Endothelial cell (in vitro differentiated cells): ENCODE data around the gene TUBA3C. TPM values are rescaled to one million over a fixed set of nuclear protein-coding genes. Genes with fewer than 3 reads are reported as not detected.

Experiments used
- DNase-seq: peaks from one replicate; pipeline ENCODE4 v3.0.0; 2021; ENCODE audit warnings: low spot score
- H3K27ac Mint-ChIP-seq: one replicate; pipeline ENCODE4 v1.8.0; 2021; ENCODE audit warnings: mixed read lengths, inconsistent platforms; ENCODE audit not compliant: unreplicated experiment
- H3K27me3 Mint-ChIP-seq: one replicate; pipeline ENCODE4 v1.8.0; 2021; ENCODE audit warnings: mild to moderate bottlenecking, moderate library complexity, mixed read lengths, inconsistent platforms; ENCODE audit not compliant: unreplicated experiment
- H3K36me3 Mint-ChIP-seq: one replicate; pipeline ENCODE4 v1.8.0; 2021; ENCODE audit warnings: mild to moderate bottlenecking, low read depth, mixed read lengths, inconsistent platforms; ENCODE audit not compliant: unreplicated experiment
- H3K4me1 Mint-ChIP-seq: one replicate; pipeline ENCODE4 v1.8.0; 2021; ENCODE audit warnings: mild to moderate bottlenecking, mixed read lengths, inconsistent platforms; ENCODE audit not compliant: unreplicated experiment
- H3K4me3 Mint-ChIP-seq: one replicate; pipeline ENCODE4 v1.8.0; 2021; ENCODE audit warnings: mild to moderate bottlenecking, mixed read lengths, inconsistent platforms; ENCODE audit not compliant: unreplicated experiment
- H3K9me3 Mint-ChIP-seq: one replicate; pipeline ENCODE4 v1.8.0; 2021; ENCODE audit warnings: mixed read lengths, inconsistent platforms; ENCODE audit not compliant: unreplicated experiment
- CTCF ChIP-seq: fragments of 200-600 bp; sonication (generic); IDR thresholded peaks from one replicate; pipeline ENCODE4 v1.5.0; 2021; ENCODE audit warnings: antibody characterized with exemption; ENCODE audit not compliant: unreplicated experiment
- total RNA-seq: library from RNA; stranded (reverse); fragmentation: NEBNext Ultra II Directional; extraction: Animal tissue kit (Norgen Biotek cat#: 25700); gene quantifications from one replicate; pipeline ENCODE4 v1.2.1, GENCODE V29; 2021; ENCODE audit not compliant: unreplicated experiment

TUBA3C gene
- total RNA-seq, 1 donor from 2014 or later: not detected

- Mint-ChIP-seq H3K4me1 (no peaks in the 10 kb centered on the region), H3K27me3 (peaks cover 40% of the 10 kb centered on the region), H3K36me3 (peaks cover 15% of the 10 kb centered on the region), H3K27ac (no peak overlapping the region), H3K9me3 (peaks cover 36% of the 10 kb centered on the region), H3K4me3 (no peak overlapping the region)
- DNase-seq: no peak
- TF ChIP-seq CTCF: no peak
Measured at GRCh38 chr13:19153782-19154450, 27.7 kb downstream of the TUBA3C start.

GRCh38 chr13:19152403-19152802, 29.2 kb downstream of the TUBA3C start:
- peaks cover 32% of the 10 kb centered on the region for H3K27me3 Mint-ChIP-seq
- H3K36me3 Mint-ChIP-seq: peaks cover 9% of the 10 kb centered on the region
- no peak for DNase-seq
- peaks cover 32% of the 10 kb centered on the region for H3K9me3 Mint-ChIP-seq
- no peak overlapping the region for H3K4me3 Mint-ChIP-seq
- no peaks in the 10 kb centered on the region for H3K4me1 Mint-ChIP-seq
- no peak for TF ChIP-seq CTCF
- H3K27ac Mint-ChIP-seq: no peak overlapping the region

GRCh38 chr13:19151581-19152263, 29.9 kb downstream of the TUBA3C start:
- TF ChIP-seq CTCF: no peak
- Mint-ChIP-seq H3K9me3 (peaks cover 35% of the 10 kb centered on the region), H3K27ac (peak overlapping the region; percentile 48), H3K27me3 (peaks cover 27% of the 10 kb centered on the region), H3K36me3 (peaks cover 9% of the 10 kb centered on the region), H3K4me3 (no peak overlapping the region), H3K4me1 (no peaks in the 10 kb centered on the region)
- no peak for DNase-seq

- no peak overlapping the region for H3K4me3 Mint-ChIP-seq
- peaks cover 22% of the 10 kb centered on the region for H3K27me3 Mint-ChIP-seq
- peaks cover 41% of the 10 kb centered on the region for H3K9me3 Mint-ChIP-seq
- H3K27ac Mint-ChIP-seq: no peak overlapping the region
- H3K36me3 Mint-ChIP-seq: peaks cover 9% of the 10 kb centered on the region
- no peak for DNase-seq
- H3K4me1 Mint-ChIP-seq: no peaks in the 10 kb centered on the region
- TF ChIP-seq CTCF: no peak
Measured at GRCh38 chr13:19150712-19151228, 30.9 kb downstream of the TUBA3C start.

- Mint-ChIP-seq H3K27me3 (peaks cover 23% of the 10 kb centered on the region), H3K4me3 (no peak overlapping the region), H3K9me3 (peaks cover 41% of the 10 kb centered on the region), H3K4me1 (no peaks in the 10 kb centered on the region), H3K27ac (no peak overlapping the region), H3K36me3 (peaks cover 9% of the 10 kb centered on the region)
- TF ChIP-seq CTCF: no peak
- no peak for DNase-seq
Measured at GRCh38 chr13:19150226-19150625, 31.4 kb downstream of the TUBA3C start.
